HG02870 (cell line): ENCODE measurements around the gene NCOA3.
"Not testable (repeated sequence)": the region's sequence is repeated elsewhere in the genome, so short reads cannot be mapped to it uniquely, and the experiment has no call there.

Source experiments
- ATAC-seq: cut with Tn5 transposase; IDR thresholded peaks from one replicate; pipeline ENCODE4 v1.9.1; 2021; ENCODE audit warnings: mild to moderate bottlenecking, moderate library complexity; ENCODE audit not compliant: unreplicated experiment

Gene NCOA3

DNA sequence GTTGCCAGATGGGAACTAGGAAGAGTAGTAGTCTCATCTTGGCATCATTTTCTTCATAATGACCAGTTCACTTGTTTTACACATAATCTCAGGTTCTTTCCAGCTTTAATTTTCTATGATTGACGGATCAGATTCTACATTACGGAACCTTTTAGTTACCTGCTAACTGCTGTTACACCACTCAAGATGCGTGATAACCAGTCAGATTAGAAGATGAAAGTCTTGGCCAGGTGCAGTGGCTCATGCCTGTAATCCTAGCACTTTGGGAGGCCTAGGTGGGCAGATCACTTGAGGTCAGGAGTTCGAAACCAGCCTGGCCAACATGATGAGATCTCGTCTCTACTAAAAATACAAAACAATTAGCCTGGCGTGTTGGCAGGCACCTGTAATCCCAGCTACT lies 92.5 kb downstream of the NCOA3 start:
- ATAC-seq, result no peak

DNA sequence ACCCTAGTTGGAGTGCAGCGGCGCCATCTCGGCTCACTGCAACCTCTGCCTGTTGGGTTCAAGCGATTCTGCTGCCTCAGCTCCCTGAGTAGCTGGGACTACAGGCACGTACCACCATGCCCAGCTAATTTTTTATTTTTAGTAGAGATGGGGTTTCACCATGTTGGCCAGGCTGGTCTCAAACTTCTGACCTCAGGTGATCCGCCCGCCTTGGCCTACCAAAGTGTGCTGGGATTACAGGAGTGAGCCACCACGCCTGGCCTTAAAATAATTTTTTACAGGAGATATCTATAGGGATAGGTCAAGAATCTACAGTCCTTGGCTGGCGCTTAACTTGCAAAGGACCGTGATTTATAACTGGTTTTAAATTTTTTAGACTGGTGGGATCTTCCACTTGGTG lies 93.5 kb downstream of the NCOA3 start:
- ATAC-seq, result not testable (repeated sequence)

DNA sequence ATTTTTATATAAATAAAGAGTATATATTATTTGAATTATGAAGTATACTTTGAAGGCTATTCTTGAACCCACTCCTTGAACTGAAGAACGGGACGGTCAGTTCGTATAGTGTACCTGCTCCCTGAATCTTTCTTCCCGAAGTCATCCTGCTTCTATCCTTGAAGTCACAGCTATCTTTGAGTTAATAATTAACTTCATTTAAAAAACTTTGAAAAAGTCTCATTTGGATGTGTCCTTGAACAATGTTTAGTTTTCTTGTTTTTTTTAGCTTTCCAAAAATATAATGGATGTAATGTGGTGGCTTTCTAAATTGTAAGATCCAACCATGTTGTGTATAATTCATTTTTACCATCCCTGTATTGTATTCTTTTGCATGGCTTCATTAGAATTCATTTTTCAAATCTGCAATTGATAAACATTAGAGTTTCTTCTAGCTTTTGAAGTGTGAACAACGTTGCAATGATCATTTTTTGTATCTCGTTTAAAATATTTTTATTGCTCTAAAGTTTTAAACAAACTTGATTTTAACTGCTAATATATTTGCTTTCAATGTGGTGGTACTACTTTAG lies 94.4 kb downstream of the NCOA3 start:
- no peak for ATAC-seq

DNA sequence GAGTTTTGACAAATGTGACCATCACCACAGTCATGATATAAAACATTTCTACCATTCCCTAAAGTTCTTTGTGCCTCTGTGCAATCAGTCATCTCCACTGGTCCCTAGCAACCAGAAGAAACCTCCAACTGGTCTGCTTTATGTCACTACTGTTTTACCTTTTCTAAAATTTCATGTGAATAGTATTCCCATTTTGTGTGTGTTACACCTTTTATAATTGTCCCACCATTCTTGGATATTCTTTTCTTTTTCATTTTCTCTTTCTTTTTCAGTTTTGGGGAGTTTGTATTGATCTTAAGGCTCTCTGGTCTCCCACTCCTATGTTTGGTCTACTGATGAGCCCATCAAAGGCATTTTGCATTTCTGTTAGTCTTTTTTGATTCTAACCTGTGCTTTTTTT lies 95.4 kb downstream of the NCOA3 start:
- ATAC-seq, result no peak

DNA sequence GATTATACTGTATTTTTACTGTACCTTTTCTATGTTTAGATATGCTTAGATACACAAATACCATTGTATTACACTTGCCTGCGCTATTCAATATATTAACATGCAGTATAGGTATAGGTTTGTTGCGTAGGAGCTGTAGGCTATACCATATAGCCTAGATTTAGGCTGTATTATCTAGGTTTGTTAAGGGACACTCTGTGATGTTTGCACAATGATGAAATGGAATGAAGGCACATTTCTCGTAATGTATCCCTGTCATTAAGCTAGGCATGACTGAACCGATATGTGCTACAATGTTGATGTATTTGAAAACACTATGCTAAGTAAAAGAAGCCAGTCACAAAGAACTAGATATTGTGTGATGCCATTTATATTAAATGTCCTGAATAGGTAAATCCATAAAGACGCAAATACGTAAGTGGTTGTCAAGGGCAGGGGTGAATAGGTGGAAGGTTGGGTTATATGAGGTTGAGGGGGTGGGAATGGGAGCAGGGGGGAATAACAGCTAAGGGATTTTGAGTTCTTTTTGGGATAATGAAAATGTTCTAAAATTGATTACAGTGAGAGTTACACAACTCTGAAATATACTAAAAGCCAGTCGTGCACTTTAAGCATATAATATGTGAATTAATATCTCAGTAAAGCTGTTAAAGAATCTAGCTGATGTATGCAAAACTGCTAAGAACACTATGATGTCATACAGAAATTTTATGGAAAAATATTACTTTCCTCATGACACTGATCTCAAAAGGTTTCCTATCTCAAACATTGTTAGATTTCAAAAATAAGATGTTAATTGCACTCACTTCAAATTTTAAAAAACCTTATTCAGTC lies 97.4 kb downstream of the NCOA3 start:
- ATAC-seq, result no peak

DNA sequence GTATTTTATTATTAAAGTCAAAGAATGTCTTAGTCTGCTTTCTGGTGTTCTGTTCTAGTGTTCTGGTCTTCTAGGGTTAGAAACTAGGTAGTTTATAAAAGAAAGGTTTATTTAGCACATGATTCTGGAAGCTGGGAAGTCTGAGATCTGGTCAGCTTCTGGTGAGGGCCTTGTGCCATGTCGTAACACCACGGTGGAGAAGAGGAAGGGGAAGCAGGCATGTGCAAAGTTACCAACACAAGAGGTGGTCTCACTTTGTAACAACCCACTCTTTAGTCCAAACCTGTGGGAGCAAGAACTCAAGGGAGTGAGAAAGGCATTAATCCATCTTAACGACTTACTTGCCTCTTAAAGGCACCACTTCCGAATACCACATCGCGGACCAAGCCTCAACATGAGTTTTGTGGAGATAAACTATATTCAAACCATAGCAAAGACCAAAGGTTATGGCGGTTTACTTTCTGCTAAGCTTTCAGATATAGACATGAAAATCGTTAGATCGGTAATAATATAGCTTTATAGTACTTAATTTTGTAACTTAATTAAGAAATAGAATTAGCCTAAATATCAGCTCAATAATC lies 99.4 kb downstream of the NCOA3 start:
- no peak for ATAC-seq

DNA sequence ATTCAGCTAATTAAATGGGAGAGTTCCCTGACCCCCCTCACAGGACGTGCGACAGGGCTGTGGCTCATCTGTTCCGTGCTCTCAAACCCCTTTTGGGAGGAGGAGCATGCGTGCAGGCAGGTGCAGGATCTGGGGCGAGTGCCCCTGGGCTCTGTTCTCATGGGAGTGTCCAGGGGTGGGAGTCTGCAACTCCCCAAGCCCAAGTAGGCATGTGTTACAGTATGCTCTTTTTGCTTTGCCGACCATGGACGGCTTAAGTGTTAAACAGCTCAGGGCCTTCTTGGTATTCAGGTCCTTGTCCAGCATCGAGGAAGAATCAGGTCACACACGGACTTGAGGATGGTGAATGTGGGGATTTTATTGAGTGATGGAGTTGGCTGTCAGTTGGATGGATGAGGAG lies 101.6 kb downstream of the NCOA3 start:
- ATAC-seq, result no peak

DNA sequence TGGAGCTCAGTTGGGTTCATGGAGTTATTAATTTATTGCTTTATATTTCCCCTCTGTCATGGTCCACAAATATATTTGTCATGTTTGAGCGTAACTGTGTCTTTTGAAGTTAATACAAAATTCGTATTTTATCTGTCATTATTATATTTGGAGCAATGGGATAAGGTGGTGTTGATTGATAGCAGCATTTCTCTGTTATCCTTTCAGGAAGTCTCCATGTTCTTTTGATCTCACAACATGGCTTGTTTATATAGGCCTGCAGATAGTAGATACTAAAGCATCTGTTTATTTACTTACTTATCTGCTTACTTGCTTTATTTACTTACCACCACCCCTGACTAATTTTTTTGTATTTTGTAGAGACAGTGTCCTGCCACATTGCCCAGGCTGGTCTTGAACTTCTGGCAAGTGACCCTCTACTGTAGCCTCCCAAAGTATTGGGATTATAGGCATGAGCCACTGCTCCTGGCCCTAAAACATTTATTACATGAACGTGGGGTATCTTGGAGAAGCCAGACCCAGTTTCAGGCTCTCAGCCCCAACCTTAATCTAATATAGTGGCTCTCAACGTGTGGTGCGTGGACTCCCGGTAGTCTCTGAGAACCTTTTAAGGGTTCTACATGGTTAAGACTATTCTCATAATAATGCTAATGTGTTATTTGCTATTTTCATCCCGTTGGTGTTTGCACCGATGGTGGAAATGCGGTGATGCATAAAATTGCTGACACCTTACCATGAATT lies 104.2 kb downstream of the NCOA3 start:
- ATAC-seq, result no peak

DNA sequence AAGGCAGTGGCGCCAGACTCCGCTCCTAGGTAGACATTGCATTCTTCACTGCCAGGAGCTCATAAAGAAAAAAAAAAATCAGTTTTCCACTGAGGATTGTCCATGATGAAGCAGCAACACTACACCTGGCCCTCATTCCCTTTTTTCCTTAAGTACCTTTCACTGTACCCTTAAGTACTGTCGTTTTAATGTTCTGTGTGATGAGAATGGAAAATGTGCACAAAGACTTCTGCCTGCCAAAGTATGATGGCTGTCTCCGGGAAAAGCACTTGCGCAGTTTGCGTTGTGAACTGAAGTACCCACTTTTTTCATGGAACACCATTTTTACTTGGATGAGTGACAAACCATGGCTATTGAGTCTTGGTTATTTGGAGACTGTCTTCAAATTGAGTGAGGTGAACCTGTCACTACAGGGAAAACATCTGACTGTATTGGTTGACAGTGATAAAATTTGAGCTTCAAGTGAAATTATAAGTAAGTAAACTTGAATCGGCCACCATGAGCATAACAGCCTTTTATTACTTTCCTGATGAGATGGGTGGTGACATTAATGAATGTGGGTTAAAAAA lies 104.8 kb downstream of the NCOA3 start:
- no peak for ATAC-seq

DNA sequence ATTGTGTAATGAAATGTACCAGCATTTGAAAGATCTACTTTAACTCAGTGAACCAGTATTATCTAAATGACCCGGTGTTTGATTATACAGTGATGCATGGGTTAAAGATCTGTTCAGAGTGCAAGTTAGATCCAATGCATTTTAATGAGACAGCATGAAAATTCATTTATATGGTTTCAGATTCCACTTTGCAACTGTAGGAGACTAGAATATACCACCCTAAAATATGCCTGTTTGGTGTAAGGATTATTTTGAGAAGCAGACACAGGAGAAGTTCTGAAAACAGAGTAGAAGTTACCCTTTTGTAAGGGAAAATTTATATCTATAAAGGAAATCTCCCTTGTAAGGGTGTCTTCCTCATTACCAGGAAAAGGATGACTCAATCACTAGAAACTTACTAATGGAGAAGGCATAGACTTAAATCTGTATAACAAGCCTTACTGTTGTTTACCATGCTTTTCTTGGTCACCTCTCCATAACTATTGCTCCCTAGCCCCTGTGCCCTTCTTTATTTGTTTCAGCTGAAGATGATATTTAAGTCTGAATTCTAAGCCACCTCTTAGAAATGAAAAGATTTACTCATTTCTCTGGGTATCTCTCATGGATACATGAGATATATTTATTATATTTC lies 105.4 kb downstream of the NCOA3 start:
- ATAC-seq, result no peak

DNA sequence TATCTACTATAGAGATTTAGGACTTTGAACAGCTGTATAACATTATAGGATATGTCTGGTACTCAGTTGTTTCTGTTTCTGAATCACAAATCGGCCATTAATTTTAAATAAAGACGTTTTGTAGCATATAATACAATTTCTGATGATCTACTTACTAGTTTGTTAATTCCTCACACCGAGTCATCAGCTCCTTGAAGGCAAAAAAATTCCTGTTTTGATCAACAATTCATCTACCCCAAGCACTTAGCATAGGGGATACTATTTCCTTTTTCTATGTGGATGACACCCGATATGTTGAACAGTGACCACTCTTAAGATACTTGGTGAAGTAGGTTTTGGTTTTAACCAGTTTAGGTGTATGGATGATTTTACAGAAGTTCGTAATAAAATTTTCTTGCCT lies 107.3 kb downstream of the NCOA3 start:
- ATAC-seq, result no peak

DNA sequence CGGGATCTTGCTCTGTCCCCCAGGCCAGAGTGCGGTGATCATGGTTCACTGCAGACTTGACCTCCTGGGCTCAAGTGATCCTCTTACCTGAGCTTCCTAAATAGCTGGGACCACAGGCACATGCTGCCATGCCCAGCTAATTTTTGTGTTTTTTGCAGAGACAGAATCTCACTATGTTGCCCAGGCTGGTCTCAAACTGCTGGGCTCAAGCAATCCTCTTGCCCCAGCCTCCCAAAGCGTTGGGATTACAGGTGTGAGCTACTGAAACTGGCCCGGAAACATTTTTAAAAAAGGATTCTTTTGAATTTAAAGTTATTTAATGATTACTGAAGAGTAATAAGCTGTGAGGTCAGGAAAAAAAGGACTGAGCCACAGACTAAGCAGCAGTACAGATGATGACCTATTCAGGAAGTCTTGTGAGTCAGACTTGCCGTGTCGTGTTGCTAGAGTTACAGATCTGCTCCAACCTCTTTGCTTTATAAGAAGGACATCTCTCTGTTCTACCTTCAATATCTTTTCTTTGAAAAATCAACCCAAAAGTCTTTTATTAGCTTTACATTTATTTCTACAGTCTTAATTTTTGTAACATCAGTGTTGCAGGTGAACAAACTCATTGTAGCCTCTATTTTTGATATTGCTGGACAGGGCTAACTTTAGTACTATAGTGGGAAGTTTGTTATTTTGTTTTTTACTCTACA lies 108.7 kb downstream of the NCOA3 start:
- peak; percentile 66 for ATAC-seq

DNA sequence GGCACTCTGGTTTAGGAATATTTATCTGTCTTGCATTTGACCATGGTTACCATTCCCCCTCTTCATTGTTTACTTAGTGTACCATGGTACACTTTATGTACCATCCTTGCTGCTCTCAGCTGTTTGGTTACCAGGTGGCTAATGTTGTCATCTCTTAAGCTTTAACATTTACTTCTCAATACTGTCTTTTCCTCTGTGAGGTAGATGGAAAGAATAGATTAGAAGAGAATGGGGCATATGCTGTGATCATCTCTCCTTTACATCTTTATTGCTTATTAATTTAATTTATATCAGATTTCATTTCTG lies 109.2 kb downstream of the NCOA3 start:
- no peak for ATAC-seq

DNA sequence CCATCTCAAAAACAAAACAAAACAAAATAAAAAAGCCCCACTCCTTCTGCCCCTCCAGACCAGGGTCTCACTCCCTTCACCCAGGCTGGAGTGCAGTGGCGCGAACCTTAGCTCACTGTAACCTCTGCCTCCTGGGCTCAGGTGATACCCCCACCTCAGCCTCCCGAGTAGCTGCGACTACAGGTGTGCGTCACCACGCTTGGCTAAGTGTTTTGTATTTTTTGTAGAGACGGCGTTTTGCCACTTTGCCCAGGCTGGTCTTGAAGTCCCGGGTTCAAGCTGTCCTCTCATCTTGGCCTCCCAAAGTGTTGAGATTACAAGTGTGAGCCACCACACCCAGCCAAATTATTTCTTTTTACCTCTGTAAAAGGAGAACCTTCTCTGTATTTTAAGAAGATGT lies 110.1 kb downstream of the NCOA3 start:
- ATAC-seq, result no peak

DNA sequence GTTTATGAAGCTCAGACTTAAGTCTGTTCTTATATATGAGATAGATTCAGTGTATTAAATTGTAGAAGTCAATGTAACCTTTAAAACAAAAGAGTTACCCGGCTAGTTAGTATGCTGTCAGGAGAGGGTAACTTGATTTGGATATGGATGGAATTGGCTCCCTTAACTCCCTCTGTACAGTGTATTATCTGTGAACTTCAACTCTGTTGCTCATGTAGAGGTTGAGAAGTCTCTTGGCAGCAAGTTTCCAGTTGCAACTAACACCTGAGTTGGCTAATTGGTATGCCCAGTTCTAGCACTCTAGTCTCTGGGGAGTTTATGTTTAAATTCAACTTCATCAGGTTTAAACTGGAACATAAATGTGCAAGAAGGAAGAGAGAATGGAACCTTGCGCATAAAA lies 111.0 kb downstream of the NCOA3 start:
- ATAC-seq, result no peak

DNA sequence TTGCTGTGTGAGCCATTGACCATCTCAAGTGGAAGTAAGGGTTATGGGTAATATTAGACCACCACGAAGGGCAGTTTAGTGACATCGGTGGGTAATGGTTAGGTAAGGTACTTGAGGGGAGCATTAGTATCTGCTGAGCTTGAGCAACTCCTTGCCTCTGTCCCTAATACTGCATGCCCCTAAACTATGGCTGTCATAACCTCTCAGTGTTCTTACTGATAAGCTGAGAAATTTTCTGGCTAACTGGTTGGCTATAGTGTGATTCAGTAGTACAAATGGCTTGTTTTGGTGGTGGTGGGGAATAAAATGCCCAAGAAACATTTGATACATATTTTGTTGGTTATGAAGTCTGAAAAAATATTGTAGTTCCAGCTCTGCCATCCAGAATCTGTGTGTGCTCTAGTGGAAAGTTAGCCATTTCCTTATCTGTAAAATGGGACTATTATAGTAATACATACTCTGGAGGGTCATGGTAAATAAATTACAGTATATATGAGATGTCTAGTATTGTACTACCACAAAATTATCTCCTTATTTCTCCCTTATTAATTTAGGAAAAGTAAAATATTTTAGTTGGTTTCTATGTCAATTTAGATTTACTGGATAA lies 113.1 kb downstream of the NCOA3 start:
- ATAC-seq, result no peak

DNA sequence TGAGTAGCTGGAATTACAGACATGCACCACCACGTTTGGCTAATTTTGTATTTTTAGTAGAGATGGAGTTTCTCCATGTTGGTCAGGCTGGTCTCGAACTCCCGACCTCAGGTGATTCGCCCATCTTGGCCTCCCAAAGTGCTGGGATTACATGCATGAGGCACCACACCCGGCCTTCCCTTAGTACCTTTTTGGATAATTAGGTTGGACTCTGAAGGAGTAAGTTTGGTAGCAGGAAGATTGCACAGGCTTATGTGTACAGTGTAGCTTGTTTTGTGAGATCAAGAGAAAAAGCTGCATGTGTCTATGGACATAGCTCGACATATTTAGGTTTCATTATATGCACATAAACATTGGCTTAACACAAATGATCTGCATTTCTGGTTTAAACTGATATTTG lies 116.8 kb downstream of the NCOA3 start:
- no peak for ATAC-seq

DNA sequence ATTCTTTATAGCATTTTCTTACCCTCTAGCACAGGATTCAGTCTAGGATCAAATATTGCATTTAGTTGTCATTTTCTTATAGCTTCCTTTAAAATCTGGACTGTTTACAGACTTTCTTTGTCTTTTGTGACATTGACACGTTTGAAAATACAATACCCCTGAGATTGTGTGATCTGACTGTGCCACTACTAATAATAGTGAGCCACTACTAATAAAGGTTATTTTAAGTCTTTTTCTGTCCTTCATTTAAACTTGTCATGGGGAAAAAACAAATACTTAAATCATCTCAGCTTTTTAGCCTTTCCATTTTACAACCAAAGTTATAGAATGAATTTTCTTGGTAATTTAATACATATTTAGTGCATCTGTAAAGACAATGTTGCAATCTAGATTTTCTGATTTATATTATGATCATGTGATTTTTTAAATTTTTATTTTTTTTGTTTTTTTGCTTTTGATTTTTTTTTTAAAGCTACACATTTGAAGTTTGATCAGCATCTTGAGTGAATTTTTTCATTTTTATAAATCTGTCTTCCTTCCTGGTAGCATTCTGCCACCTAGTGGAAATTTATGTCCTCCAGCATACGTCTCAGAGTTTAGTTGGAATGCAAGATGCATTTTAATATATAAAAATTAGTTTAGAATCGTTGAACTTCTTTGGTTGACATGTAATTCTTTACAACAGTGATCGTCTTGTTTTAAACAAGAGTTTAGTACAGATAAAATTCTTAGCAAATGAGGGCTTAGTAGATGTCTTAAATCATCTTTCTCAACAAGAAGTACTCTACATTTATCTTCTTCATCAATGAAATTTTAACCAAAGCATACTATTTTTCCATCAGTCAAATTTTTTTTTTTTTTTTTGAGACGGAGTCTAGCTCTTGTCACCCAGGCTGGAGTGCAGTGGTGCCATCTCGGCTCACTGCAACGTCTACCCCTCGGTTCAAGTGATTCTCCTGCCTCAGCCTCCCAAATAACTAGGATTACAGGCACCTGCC lies 119.4 kb downstream of the NCOA3 start:
- no peak for ATAC-seq

DNA sequence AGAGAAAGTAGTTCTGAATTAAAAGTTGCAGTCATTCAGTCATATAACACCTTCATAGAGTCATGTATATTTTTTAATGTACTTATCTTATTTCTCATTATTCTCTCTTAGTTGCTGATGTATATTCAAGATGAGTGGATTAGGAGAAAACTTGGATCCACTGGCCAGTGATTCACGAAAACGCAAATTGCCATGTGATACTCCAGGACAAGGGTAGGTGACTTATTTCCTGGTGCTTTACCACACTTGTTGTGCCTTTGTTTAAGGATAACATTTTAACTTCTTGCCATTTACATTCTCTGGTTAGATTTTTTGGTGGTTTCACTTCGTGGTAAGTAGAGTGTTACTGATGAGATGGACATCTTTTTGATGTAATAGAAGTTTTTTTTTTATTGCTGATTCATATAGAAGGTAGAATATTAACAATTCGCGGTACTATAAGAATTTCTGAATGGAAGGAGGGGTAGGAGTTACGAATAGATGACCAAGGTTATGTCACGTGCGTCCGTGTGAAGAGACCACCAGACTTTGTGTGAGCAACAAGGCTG lies 120.5 kb downstream of the NCOA3 start:
- ATAC-seq, result no peak
